CD4-positive, alpha-beta T cell (primary cell): ENCODE results near the gene TAS2R40. TPM values are rescaled to one million over a fixed set of nuclear protein-coding genes. Genes with fewer than 3 reads are reported as not detected.

Source experiments
- ATAC-seq: fragments of 200-7000 bp; cut with Tn5 transposase; one replicate; pipeline ENCODE4 v1.10.0; 2022; ENCODE audit warnings: mild to moderate bottlenecking; ENCODE audit not compliant: poor library complexity
- CTCF ChIA-PET: fragments of 350-600 bp; sonication (Branson Sonifier 250); formaldehyde crosslinking; loops from one replicate; lab custom pipeline; 2021; ENCODE audit warnings: antibody characterized with exemption, inconsistent platforms; lab: Charles Lee
- POLR2A ChIA-PET: fragments of 350-600 bp; sonication (Branson Sonifier 250); formaldehyde crosslinking; loops from one replicate; lab custom pipeline; 2021; ENCODE audit warnings: antibody characterized with exemption, inconsistent platforms; lab: Charles Lee
- DNase-seq, 14 experiments: peaks; one replicate each; pipeline ENCODE4 v3.0.0-alpha.2; 2013 to 2020; ENCODE audit warnings: mixed read lengths in 2 of 14
- H3K27ac ChIP-seq, 2 donors: one replicate each; pipeline versions ENCODE4 v1.5.1 to v1.7.0; 2013; ENCODE audit warnings: low read length in 2 of 2, low read depth in 1 of 2, mild to moderate bottlenecking in 1 of 2
- H3K27me3 ChIP-seq, 2 experiments: 1 replicate in 1 of 2; 2 replicates in 1 of 2; pipeline versions ENCODE4 v1.6.1 to v1.7.0; 2013; ENCODE audit warnings: low read length in 2 of 2, control low read depth in 1 of 2, mild to moderate bottlenecking in 1 of 2, moderate library complexity in 1 of 2; ENCODE audit not compliant: insufficient read depth in 2 of 2, control insufficient read depth in 1 of 2
- H3K36me3 ChIP-seq: one replicate; pipeline ENCODE4 v1.6.1; 2013; ENCODE audit warnings: low read length, control low read depth; ENCODE audit not compliant: insufficient read depth
- H3K4me1 ChIP-seq: one replicate; pipeline ENCODE4 v1.6.1; 2013; ENCODE audit warnings: low read length, control low read depth; ENCODE audit not compliant: insufficient read depth
- H3K4me3 ChIP-seq: one replicate; pipeline ENCODE4 v1.5.1; 2013; ENCODE audit warnings: mild to moderate bottlenecking, low read length, moderate library complexity
- H3K9me3 ChIP-seq, 2 experiments: 1 replicate in 1 of 2; 2 replicates in 1 of 2; pipeline versions ENCODE4 v1.6.1 to v1.7.0; 2013; ENCODE audit warnings: low read length in 2 of 2, mild to moderate bottlenecking in 2 of 2, control low read depth in 1 of 2, moderate library complexity in 1 of 2; ENCODE audit not compliant: control insufficient read depth in 1 of 2, insufficient read depth in 1 of 2
- H3K27ac Mint-ChIP-seq: one replicate; pipeline ENCODE4 v1.8.0; 2020; ENCODE audit warnings: mixed read lengths
- H3K27me3 Mint-ChIP-seq: one replicate; pipeline ENCODE4 v1.8.0; 2021; ENCODE audit warnings: mixed read lengths
- H3K36me3 Mint-ChIP-seq: one replicate; pipeline ENCODE4 v1.8.0; 2021; ENCODE audit warnings: low read depth, mixed read lengths
- H3K4me1 Mint-ChIP-seq: one replicate; pipeline ENCODE4 v1.8.0; 2021; ENCODE audit warnings: low read depth, mixed read lengths
- H3K4me3 Mint-ChIP-seq: one replicate; pipeline ENCODE4 v1.8.0; 2020; ENCODE audit warnings: mild to moderate bottlenecking, mixed read lengths
- H3K9me3 Mint-ChIP-seq: one replicate; pipeline ENCODE4 v1.8.0; 2020; ENCODE audit warnings: mixed read lengths
- intact Hi-C, 2 experiments: fragments of 100-400 bp; cut with DNase I in 1 of 2; cut with micrococcal nuclease in 1 of 2; formaldehyde crosslinking; loops; one replicate each; pipeline versions ENCODE4 v1.15.1 to v1.9.0; 2023 to 2025; cut with DNase I, micrococcal nuclease
- total RNA-seq, 174 experiments: library from RNA in 2 of 174; stranded (reverse) in 2 of 174; gene quantifications; one replicate each; pipeline ENCODE4 v1.2.3 and lab custom pipeline; 2021 to 2026
- TF ChIP-seq, protein P1 (sequence below): fragments of 200-600 bp; IDR thresholded peaks from one replicate; pipeline ENCODE4 v1.8.0; 2022; ENCODE audit warnings: antibody characterized with exemption, mild to moderate bottlenecking

The TAS2R40 gene
- total RNA-seq, 2 experiments from 2014 or later = not detected

GRCh38 chr7:143199040-143199439 is 22.8 kb upstream of the TAS2R40 start:
- Mint-ChIP-seq H3K9me3 (no peaks in the 10 kb centered on the region), H3K27me3 (peaks cover 25% of the 10 kb centered on the region), H3K36me3 (no peaks in the 10 kb centered on the region), H3K4me1 (no peaks in the 10 kb centered on the region), H3K4me3 (no peak overlapping the region), H3K27ac (no peak overlapping the region)
- Histone ChIP-seq H3K27me3 (no peaks in the 10 kb centered on the region), H3K4me1 (no peaks in the 10 kb centered on the region), H3K27ac (no peak overlapping the region), H3K36me3 (no peaks in the 10 kb centered on the region), H3K4me3 (no peak overlapping the region), H3K9me3 (no peaks in the 10 kb centered on the region)
- intact Hi-C loops = no loop called here
- ChIA-PET POLR2A (no interaction called here), CTCF (no interaction called here)
- TF ChIP-seq, protein P1, sequence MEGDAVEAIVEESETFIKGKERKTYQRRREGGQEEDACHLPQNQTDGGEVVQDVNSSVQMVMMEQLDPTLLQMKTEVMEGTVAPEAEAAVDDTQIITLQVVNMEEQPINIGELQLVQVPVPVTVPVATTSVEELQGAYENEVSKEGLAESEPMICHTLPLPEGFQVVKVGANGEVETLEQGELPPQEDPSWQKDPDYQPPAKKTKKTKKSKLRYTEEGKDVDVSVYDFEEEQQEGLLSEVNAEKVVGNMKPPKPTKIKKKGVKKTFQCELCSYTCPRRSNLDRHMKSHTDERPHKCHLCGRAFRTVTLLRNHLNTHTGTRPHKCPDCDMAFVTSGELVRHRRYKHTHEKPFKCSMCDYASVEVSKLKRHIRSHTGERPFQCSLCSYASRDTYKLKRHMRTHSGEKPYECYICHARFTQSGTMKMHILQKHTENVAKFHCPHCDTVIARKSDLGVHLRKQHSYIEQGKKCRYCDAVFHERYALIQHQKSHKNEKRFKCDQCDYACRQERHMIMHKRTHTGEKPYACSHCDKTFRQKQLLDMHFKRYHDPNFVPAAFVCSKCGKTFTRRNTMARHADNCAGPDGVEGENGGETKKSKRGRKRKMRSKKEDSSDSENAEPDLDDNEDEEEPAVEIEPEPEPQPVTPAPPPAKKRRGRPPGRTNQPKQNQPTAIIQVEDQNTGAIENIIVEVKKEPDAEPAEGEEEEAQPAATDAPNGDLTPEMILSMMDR = no peak
- DNase-seq (no peak), ATAC-seq (no peak)

DNA sequence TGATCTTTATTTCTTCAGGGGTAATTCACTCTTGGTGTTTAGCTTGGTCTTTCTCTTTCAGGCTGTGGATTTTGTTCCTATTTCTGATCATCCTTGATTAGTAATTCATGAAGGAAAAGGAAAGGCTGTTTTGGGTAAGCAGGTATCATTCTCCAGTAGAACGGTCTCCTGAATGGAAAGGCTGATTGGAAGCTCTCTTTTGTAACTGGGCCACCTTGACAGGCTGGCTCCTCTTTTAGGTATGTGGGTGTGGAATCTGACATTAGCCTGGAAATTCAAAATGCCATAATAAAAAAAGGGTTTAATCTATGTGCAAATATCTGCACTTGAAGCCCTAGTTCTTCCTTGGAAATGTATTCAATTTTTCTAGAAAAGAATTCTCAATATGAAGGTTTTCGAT is 19.7 kb upstream of the TAS2R40 start:
- Histone ChIP-seq H3K9me3 (no peaks in the 10 kb centered on the region), H3K27me3 (no peaks in the 10 kb centered on the region), H3K4me1 (peaks cover 11% of the 10 kb centered on the region), H3K27ac (no peak overlapping the region), H3K4me3 (no peak overlapping the region), H3K36me3 (no peaks in the 10 kb centered on the region)
- ATAC-seq (no peak), DNase-seq (no peak)
- intact Hi-C loops = no loop called here
- CTCF ChIA-PET = interaction anchor here (4.1 kb wide), 1 partner anchor 13 kb away, joined by 15 read pairs; no protein-coding TSS in a partner anchor
- Mint-ChIP-seq H3K27ac (no peak overlapping the region), H3K9me3 (no peaks in the 10 kb centered on the region), H3K27me3 (peaks cover 25% of the 10 kb centered on the region), H3K4me3 (no peak overlapping the region), H3K36me3 (no peaks in the 10 kb centered on the region), H3K4me1 (peaks cover 11% of the 10 kb centered on the region)
- POLR2A ChIA-PET = no interaction called here
- TF ChIP-seq, protein P1 = no peak

DNA sequence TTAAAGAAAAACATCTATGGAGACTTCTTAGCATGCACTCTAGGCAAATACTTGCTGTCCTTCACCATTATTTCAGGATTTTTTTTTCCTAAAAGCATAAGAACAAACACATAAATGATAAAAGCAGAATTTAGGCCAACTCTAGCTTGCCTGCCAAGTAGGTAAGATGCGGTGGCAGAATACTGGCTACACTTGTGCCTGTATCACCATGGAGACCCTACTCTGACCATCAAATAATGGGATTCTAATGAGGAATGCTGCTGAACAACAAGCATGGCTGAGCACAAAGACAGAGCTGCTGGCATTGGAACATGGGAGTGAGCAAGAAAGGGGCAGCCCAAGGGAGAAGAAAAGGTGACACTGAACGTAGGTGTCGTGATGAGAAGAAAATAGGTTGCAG is 18.5 kb upstream of the TAS2R40 start:
- ATAC-seq = no peak
- ChIA-PET POLR2A (interaction anchor here (0.5 kb wide), 1 partner anchor 187 kb away, joined by 4 read pairs; no protein-coding TSS in a partner anchor), CTCF (interaction anchor here (4.1 kb wide), 1 partner anchor 12 kb away, joined by 15 read pairs; no protein-coding TSS in a partner anchor)
- Histone ChIP-seq H3K4me1 (peaks cover 11% of the 10 kb centered on the region), H3K27ac (no peak overlapping the region), H3K36me3 (no peaks in the 10 kb centered on the region), H3K4me3 (no peak overlapping the region), H3K9me3 (no peaks in the 10 kb centered on the region), H3K27me3 (no peaks in the 10 kb centered on the region)
- Mint-ChIP-seq H3K4me1 (peaks cover 11% of the 10 kb centered on the region), H3K4me3 (no peak overlapping the region), H3K27me3 (peaks cover 25% of the 10 kb centered on the region), H3K27ac (no peak overlapping the region), H3K9me3 (no peaks in the 10 kb centered on the region), H3K36me3 (no peaks in the 10 kb centered on the region)
- intact Hi-C loops = no loop called here
- TF ChIP-seq, protein P1 = no peak
- DNase-seq = no peak
